ENCODE measurements around the gene WNT9B. TPM values are rescaled to one million over a fixed set of nuclear protein-coding genes. Genes with fewer than 3 reads are reported as not detected.

The WNT9B gene
- total and polyA plus RNA-seq, 2 donors (not counting 1 experiment from before 2014, with no cell fraction given) = not detected

DNA sequence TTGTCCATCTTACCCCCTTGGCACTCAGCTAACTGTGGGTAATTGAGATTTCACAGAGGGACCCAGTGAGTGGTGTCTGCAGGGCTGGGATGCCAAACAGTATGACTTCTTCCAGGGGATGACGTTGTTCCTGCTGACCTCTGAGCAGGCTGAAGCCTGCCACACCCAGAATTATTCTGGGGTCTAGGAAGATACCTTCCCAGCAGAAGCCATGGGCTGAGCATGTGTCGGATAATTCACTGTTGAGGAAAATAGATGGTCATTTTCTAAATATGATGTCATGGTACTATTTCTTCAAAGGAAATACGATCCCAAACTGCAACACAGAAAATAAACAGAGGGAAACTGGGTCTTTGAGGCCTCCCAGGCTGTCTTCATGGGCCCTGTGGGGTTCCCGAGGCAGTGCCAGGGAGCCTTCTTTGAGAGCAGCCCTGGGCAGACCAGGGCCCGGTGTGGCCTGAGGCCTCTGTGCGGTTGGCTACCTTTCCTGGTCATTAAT, 17.4 kb downstream of the WNT9B start:
- H3K4me1 ChIP-seq (ENCODE audit: control insufficient read depth, extremely low read depth, insufficient read depth, low read length) = no peaks in the 10 kb centered on the region
- H3K79me2 ChIP-seq (ENCODE audit: control insufficient read depth, insufficient read depth, low read length) = no peaks in the 10 kb centered on the region
- TF ChIP-seq EZH2 (IDR thresholded peaks at IDR 0.05; ENCODE audit: low read length, missing control alignments) = no peak
- TF ChIP-seq, protein P1, sequence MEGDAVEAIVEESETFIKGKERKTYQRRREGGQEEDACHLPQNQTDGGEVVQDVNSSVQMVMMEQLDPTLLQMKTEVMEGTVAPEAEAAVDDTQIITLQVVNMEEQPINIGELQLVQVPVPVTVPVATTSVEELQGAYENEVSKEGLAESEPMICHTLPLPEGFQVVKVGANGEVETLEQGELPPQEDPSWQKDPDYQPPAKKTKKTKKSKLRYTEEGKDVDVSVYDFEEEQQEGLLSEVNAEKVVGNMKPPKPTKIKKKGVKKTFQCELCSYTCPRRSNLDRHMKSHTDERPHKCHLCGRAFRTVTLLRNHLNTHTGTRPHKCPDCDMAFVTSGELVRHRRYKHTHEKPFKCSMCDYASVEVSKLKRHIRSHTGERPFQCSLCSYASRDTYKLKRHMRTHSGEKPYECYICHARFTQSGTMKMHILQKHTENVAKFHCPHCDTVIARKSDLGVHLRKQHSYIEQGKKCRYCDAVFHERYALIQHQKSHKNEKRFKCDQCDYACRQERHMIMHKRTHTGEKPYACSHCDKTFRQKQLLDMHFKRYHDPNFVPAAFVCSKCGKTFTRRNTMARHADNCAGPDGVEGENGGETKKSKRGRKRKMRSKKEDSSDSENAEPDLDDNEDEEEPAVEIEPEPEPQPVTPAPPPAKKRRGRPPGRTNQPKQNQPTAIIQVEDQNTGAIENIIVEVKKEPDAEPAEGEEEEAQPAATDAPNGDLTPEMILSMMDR (conservative IDR thresholded peaks at IDR 0.05 in 1 of 2, IDR thresholded peaks at IDR 0.05 in 1 of 2; ENCODE audit: low read depth in 1 of 2, low read length in 2 of 2) = no peak
- H3K9ac ChIP-seq (ENCODE audit: insufficient read depth, low read length) = no peak overlapping the region
- no peak overlapping the region for H2AFZ ChIP-seq (ENCODE audit: low read length)
- no peak overlapping the region for H3K27ac ChIP-seq (ENCODE audit: insufficient read depth, low read length)
- H3K4me2 ChIP-seq (ENCODE audit: extremely low read depth, insufficient read depth, low read length) = no peak overlapping the region
- DNase-seq (ENCODE audit: low read depth in 2 of 2) = peak in 1 of 2 donors; percentile 4
- H3K9me3 ChIP-seq (ENCODE audit: control insufficient read depth, insufficient read depth, low read depth, low read length) = no peaks in the 10 kb centered on the region
- peaks cover 5% of the 10 kb centered on the region for H3K27me3 ChIP-seq (ENCODE audit: control insufficient read depth, insufficient read depth, low read length)
- H4K20me1 ChIP-seq (ENCODE audit: control insufficient read depth, extremely low read depth, insufficient read depth, low read length) = no peaks in the 10 kb centered on the region
- H3K36me3 ChIP-seq (ENCODE audit: control insufficient read depth, insufficient read depth, low read length) = no peaks in the 10 kb centered on the region
- no peak overlapping the region for H3K4me3 ChIP-seq (replicated peaks in 1 of 4; ENCODE audit: control extremely low read depth in 1 of 4, insufficient read depth in 1 of 4, low read depth in 3 of 4, low read length in 4 of 4)

DNA sequence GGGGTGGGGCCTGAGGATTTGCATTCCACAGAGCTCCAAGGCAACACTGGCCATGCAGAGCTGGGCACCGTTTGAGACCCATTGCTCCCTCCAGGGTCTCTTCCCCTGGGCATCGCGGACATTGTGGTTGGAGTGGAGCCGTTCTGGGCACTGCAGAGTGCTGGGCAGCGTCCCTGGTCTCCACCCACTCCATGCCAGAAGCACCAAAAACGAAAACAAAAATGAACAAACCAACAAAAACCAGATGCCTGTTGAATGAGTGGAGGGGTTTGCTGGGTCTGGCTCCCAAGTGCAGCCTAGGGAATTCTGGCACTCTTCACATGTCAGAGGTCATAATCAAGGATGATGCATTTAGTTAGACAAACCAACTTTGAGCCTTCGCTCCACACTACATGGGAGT, 17.9 kb downstream of the WNT9B start:
- Histone ChIP-seq H3K9ac (ENCODE audit: insufficient read depth, low read length) (no peak overlapping the region), H3K79me2 (ENCODE audit: control insufficient read depth, insufficient read depth, low read length) (no peaks in the 10 kb centered on the region), H3K9me3 (ENCODE audit: control insufficient read depth, insufficient read depth, low read depth, low read length) (no peaks in the 10 kb centered on the region), H3K27me3 (ENCODE audit: control insufficient read depth, insufficient read depth, low read length) (peaks cover 4% of the 10 kb centered on the region), H3K4me3 (replicated peaks in 1 of 4; ENCODE audit: control extremely low read depth in 1 of 4, insufficient read depth in 1 of 4, low read depth in 3 of 4, low read length in 4 of 4) (no peak overlapping the region), H4K20me1 (ENCODE audit: control insufficient read depth, extremely low read depth, insufficient read depth, low read length) (no peaks in the 10 kb centered on the region), H3K4me2 (ENCODE audit: extremely low read depth, insufficient read depth, low read length) (no peak overlapping the region), H3K27ac (ENCODE audit: insufficient read depth, low read length) (no peak overlapping the region), H3K4me1 (ENCODE audit: control insufficient read depth, extremely low read depth, insufficient read depth, low read length) (no peaks in the 10 kb centered on the region), H3K36me3 (ENCODE audit: control insufficient read depth, insufficient read depth, low read length) (no peaks in the 10 kb centered on the region), H2AFZ (ENCODE audit: low read length) (no peak overlapping the region)
- DNase-seq (ENCODE audit: low read depth in 2 of 2) = no peak
- TF ChIP-seq, protein P1 (conservative IDR thresholded peaks at IDR 0.05 in 1 of 2, IDR thresholded peaks at IDR 0.05 in 1 of 2; ENCODE audit: low read depth in 1 of 2, low read length in 2 of 2) = no peak
- TF ChIP-seq EZH2 (IDR thresholded peaks at IDR 0.05; ENCODE audit: low read length, missing control alignments) = no peak

DNA sequence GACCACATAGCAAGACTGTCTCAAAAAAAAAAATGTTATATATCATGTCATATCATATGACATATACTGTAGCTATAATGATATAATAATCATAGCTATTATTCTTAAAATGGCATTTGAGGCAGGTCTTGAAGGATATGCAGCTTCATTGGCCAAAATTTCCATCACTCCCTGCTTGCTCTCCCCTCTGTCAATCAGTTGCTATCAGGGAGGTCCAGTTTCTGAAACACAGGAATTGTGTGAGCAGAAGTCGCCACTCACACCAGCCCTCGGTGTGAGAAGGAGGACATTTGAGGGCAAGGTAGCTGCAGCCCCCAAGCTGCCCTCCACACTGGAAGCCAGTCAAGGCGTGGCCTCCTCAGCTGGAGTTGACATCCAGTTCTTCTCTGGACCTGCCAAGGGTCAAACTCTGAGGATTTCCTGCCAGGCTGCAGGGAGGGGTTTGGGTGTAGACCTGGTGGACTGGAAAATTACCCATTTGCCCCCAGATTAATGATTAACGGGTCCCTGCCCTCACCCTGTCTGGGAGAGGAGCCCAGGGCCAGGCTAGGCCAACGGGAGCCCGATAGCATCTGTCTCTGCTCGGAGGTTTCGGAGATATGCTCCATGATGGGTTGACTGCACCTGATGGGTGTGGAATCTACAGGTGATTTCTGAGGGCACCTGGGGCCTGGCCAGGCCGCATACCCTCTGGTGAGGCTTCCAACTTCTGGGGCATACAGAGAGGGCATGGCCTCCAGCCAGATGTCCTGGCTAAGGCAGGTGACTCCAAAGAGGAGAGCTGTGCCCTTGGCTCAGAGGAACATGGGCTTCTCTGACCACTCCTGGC, 18.8 kb downstream of the WNT9B start:
- H2AFZ ChIP-seq (ENCODE audit: low read length) = no peak overlapping the region
- no peak overlapping the region for H3K9ac ChIP-seq (ENCODE audit: insufficient read depth, low read length)
- H3K4me1 ChIP-seq (ENCODE audit: control insufficient read depth, extremely low read depth, insufficient read depth, low read length) = no peaks in the 10 kb centered on the region
- no peak for DNase-seq (ENCODE audit: low read depth in 2 of 2)
- H3K79me2 ChIP-seq (ENCODE audit: control insufficient read depth, insufficient read depth, low read length) = no peaks in the 10 kb centered on the region
- peaks cover 4% of the 10 kb centered on the region for H3K27me3 ChIP-seq (ENCODE audit: control insufficient read depth, insufficient read depth, low read length)
- no peak overlapping the region for H3K27ac ChIP-seq (ENCODE audit: insufficient read depth, low read length)
- no peak for TF ChIP-seq EZH2 (IDR thresholded peaks at IDR 0.05; ENCODE audit: low read length, missing control alignments)
- TF ChIP-seq, protein P1 (conservative IDR thresholded peaks at IDR 0.05 in 1 of 2, IDR thresholded peaks at IDR 0.05 in 1 of 2; ENCODE audit: low read depth in 1 of 2, low read length in 2 of 2) = no peak
- no peaks in the 10 kb centered on the region for H4K20me1 ChIP-seq (ENCODE audit: control insufficient read depth, extremely low read depth, insufficient read depth, low read length)
- no peak overlapping the region for H3K4me3 ChIP-seq (replicated peaks in 1 of 4; ENCODE audit: control extremely low read depth in 1 of 4, insufficient read depth in 1 of 4, low read depth in 3 of 4, low read length in 4 of 4)
- no peak overlapping the region for H3K4me2 ChIP-seq (ENCODE audit: extremely low read depth, insufficient read depth, low read length)
- no peaks in the 10 kb centered on the region for H3K9me3 ChIP-seq (ENCODE audit: control insufficient read depth, insufficient read depth, low read depth, low read length)
- H3K36me3 ChIP-seq (ENCODE audit: control insufficient read depth, insufficient read depth, low read length) = no peaks in the 10 kb centered on the region
